ENCODE results near the gene IL12RB1. TPM values are rescaled to one million over a fixed set of nuclear protein-coding genes. Genes with fewer than 3 reads are reported as not detected.

Gene IL12RB1
- total and polyA plus RNA-seq, 2 of the 13 experiments (the other 11 are each of a cell fraction or from before 2014, with no cell fraction given), result 0.03 to 0.04 TPM

DNA sequence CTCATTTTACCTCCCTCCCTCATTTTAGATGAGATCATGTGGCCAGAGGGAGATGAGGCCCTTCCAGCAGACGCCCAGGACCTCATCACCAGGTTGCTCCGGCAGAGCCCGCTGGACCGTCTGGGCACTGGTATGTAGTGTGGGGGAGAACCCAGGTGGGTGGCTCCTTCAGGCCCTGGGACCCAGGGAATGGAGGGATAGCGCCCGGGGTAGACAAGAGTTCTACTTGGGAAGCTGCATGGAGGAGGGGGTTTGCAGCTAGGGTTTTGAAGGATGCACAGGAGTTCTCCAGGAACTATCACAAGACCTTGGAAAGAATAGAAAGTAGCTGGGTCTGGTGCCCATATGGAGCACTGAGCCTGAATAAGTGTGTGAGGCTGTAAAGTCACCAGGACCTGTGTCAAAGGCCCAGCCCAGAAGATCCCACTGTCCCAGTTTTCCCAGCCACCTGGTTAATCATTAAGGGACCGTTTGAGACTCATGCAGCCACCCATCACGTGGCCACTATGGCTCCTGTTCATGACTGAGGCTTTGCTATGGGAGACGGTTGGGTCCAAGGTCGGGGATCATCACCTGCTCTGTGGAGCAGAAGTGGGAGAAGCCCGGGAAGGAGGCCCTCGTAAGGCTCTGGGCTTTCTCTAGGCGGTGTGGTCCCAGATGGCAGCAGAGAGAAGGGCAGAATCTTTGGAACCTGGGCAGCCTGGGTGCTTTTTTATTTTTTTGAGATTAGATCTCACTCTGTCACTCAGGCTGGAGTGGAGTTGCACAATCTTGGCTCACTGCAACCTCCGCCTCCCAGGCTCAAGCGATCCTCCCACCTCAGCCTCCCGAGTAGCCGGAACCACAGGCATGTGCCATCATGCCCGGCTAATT, 49.2 kb upstream of the IL12RB1 start (continued):
- TF ChIP-seq, protein P1, sequence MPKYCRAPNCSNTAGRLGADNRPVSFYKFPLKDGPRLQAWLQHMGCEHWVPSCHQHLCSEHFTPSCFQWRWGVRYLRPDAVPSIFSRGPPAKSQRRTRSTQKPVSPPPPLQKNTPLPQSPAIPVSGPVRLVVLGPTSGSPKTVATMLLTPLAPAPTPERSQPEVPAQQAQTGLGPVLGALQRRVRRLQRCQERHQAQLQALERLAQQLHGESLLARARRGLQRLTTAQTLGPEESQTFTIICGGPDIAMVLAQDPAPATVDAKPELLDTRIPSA (CRISPR knock-in tag; IDR thresholded peaks at IDR 0.05; ENCODE audit: borderline replicate concordance), result no peak
- TF ChIP-seq ZNF329 (CRISPR knock-in tag; IDR thresholded peaks at IDR 0.05; ENCODE audit: low read depth) (no peak), NR1H2 (CRISPR knock-in tag; IDR thresholded peaks at IDR 0.05; ENCODE audit: borderline replicate concordance, low read depth) (no peak), ZNF768 (CRISPR knock-in tag; IDR thresholded peaks at IDR 0.05) (no peak), FOXK1 (CRISPR knock-in tag; IDR thresholded peaks at IDR 0.05; ENCODE audit: borderline replicate concordance, low read depth) (peak; percentile 33; the same call in 1 of the 2 replicates), WIZ (CRISPR knock-in tag; IDR thresholded peaks at IDR 0.05) (no peak), ZNF660 (CRISPR knock-in tag; IDR thresholded peaks at IDR 0.05; ENCODE audit: borderline replicate concordance, low read depth) (no peak), HMG20A (CRISPR knock-in tag; IDR thresholded peaks at IDR 0.05; ENCODE audit: borderline replicate concordance) (peak; percentile 62; the same call in 1 of the 2 replicates), CREM (IDR thresholded peaks at IDR 0.05) (0 out of 2 replicates have a peak, but pooled peaks have one; percentile 41), CREM (CRISPR knock-in tag; IDR thresholded peaks at IDR 0.05) (no peak), ERF (CRISPR knock-in tag; IDR thresholded peaks at IDR 0.05) (0 out of 2 replicates have a peak, but pooled peaks have one; percentile 71), DMAP1 (CRISPR knock-in tag; IDR thresholded peaks at IDR 0.05) (peak; percentile 76), ZBTB20 (CRISPR knock-in tag; IDR thresholded peaks at IDR 0.05; ENCODE audit: borderline replicate concordance, low read depth) (peak; percentile 31; the same call in 1 of the 2 replicates), NKX3-1 (CRISPR knock-in tag; IDR thresholded peaks at IDR 0.05) (0 out of 2 replicates have a peak, but pooled peaks have one; percentile 47), CREB1 (IDR thresholded peaks at IDR 0.05) (peak; percentile 11; the same call in 1 of the 2 replicates), CREB1 (CRISPR knock-in tag; IDR thresholded peaks at IDR 0.05) (no peak), CC2D1A (CRISPR knock-in tag; IDR thresholded peaks at IDR 0.05) (no peak)
- TF ChIP-seq, protein P2, sequence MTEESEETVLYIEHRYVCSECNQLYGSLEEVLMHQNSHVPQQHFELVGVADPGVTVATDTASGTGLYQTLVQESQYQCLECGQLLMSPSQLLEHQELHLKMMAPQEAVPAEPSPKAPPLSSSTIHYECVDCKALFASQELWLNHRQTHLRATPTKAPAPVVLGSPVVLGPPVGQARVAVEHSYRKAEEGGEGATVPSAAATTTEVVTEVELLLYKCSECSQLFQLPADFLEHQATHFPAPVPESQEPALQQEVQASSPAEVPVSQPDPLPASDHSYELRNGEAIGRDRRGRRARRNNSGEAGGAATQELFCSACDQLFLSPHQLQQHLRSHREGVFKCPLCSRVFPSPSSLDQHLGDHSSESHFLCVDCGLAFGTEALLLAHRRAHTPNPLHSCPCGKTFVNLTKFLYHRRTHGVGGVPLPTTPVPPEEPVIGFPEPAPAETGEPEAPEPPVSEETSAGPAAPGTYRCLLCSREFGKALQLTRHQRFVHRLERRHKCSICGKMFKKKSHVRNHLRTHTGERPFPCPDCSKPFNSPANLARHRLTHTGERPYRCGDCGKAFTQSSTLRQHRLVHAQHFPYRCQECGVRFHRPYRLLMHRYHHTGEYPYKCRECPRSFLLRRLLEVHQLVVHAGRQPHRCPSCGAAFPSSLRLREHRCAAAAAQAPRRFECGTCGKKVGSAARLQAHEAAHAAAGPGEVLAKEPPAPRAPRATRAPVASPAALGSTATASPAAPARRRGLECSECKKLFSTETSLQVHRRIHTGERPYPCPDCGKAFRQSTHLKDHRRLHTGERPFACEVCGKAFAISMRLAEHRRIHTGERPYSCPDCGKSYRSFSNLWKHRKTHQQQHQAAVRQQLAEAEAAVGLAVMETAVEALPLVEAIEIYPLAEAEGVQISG (CRISPR knock-in tag; IDR thresholded peaks at IDR 0.05), result peak; percentile 69; the same call in 1 of the 2 replicates
- TF ChIP-seq, protein P3, sequence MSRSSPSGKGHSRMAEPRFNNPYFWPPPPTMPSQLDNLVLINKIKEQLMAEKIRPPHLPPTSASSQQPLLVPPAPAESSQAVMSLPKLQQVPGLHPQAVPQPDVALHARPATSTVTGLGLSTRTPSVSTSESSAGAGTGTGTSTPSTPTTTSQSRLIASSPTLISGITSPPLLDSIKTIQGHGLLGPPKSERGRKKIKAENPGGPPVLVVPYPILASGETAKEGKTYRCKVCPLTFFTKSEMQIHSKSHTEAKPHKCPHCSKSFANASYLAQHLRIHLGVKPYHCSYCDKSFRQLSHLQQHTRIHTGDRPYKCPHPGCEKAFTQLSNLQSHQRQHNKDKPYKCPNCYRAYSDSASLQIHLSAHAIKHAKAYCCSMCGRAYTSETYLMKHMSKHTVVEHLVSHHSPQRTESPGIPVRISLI (CRISPR knock-in tag; IDR thresholded peaks at IDR 0.05; ENCODE audit: borderline replicate concordance), result no peak
- TF ChIP-seq, protein P4, sequence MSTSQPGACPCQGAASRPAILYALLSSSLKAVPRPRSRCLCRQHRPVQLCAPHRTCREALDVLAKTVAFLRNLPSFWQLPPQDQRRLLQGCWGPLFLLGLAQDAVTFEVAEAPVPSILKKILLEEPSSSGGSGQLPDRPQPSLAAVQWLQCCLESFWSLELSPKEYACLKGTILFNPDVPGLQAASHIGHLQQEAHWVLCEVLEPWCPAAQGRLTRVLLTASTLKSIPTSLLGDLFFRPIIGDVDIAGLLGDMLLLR (CRISPR knock-in tag; IDR thresholded peaks at IDR 0.05), result no peak
- TF ChIP-seq, protein P5, sequence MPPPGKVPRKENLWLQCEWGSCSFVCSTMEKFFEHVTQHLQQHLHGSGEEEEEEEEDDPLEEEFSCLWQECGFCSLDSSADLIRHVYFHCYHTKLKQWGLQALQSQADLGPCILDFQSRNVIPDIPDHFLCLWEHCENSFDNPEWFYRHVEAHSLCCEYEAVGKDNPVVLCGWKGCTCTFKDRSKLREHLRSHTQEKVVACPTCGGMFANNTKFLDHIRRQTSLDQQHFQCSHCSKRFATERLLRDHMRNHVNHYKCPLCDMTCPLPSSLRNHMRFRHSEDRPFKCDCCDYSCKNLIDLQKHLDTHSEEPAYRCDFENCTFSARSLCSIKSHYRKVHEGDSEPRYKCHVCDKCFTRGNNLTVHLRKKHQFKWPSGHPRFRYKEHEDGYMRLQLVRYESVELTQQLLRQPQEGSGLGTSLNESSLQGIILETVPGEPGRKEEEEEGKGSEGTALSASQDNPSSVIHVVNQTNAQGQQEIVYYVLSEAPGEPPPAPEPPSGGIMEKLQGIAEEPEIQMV (CRISPR knock-in tag; IDR thresholded peaks at IDR 0.05; ENCODE audit: low read depth), result no peak
- TF ChIP-seq, protein P6, sequence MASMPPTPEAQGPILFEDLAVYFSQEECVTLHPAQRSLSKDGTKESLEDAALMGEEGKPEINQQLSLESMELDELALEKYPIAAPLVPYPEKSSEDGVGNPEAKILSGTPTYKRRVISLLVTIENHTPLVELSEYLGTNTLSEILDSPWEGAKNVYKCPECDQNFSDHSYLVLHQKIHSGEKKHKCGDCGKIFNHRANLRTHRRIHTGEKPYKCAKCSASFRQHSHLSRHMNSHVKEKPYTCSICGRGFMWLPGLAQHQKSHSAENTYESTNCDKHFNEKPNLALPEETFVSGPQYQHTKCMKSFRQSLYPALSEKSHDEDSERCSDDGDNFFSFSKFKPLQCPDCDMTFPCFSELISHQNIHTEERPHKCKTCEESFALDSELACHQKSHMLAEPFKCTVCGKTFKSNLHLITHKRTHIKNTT (CRISPR knock-in tag; IDR thresholded peaks at IDR 0.05), result no peak
